DND-41 (cell line): ENCODE measurements around the gene ZFC3H1.

Source experiments
- ATAC-seq: fragments of 200-7000 bp; cut with Tn5 transposase; 3 replicates; pipeline ENCODE4 v1.9.1; 2021; ENCODE audit warnings: low read depth; ENCODE audit not compliant: insufficient read depth
- DNase-seq: peaks from one replicate; pipeline ENCODE4 v3.0.0-alpha.2; 2020
- H2AFZ ChIP-seq: 2 replicates; pipeline ENCODE4 v1.6.0; 2012; ENCODE audit warnings: low read depth, low read length
- H3K27ac ChIP-seq: 2 replicates; pipeline ENCODE4 v1.5.1; 2012; ENCODE audit warnings: low read length, inconsistent platforms
- H3K27me3 ChIP-seq: fragments of 200-600 bp; sonication (generic); 2 replicates; pipeline ENCODE4 v1.6.0; 2012; ENCODE audit warnings: low read length, mild to moderate bottlenecking, inconsistent platforms; ENCODE audit not compliant: insufficient read depth, poor library complexity
- H3K36me3 ChIP-seq: 2 replicates; pipeline ENCODE4 v1.5.1; 2012; ENCODE audit warnings: low read length, inconsistent platforms; ENCODE audit not compliant: insufficient read depth
- H3K4me1 ChIP-seq: 2 replicates; pipeline ENCODE4 v1.5.1; 2012; ENCODE audit warnings: mild to moderate bottlenecking, low read length; ENCODE audit not compliant: insufficient read depth
- H3K4me2 ChIP-seq: 2 replicates; pipeline ENCODE4 v1.6.0; 2012; ENCODE audit warnings: mild to moderate bottlenecking, moderate library complexity, low read length, inconsistent platforms; ENCODE audit not compliant: insufficient read depth
- H3K4me3 ChIP-seq, 2 experiments: fragments of 200-600 bp in 1 of 2; shearing (Covaris generic) in 1 of 2; 2 replicates each; pipeline ENCODE4 v1.5.1; 2012 to 2016; ENCODE audit warnings: inconsistent platforms in 2 of 2, low read length in 2 of 2, mild to moderate bottlenecking in 2 of 2, low read depth in 1 of 2, moderate library complexity in 1 of 2
- H3K79me2 ChIP-seq: 2 replicates; pipeline ENCODE4 v1.6.0; 2012; ENCODE audit warnings: low read length, inconsistent platforms; ENCODE audit not compliant: insufficient read depth
- H3K9ac ChIP-seq: 2 replicates; pipeline ENCODE4 v1.6.0; 2012; ENCODE audit warnings: low read depth, mild to moderate bottlenecking, inconsistent platforms, low read length, moderate library complexity
- H3K9me3 ChIP-seq: 2 replicates; pipeline ENCODE4 v1.5.1; 2012; ENCODE audit warnings: low read length, moderate library complexity, mild to moderate bottlenecking, inconsistent platforms; ENCODE audit not compliant: insufficient read depth, severe bottlenecking
- H4K20me1 ChIP-seq: 2 replicates; pipeline ENCODE4 v1.6.0; 2012; ENCODE audit warnings: low read length; ENCODE audit not compliant: insufficient read depth
- EZH2 ChIP-seq: IDR thresholded peaks from 3 replicates; pipeline ENCODE4 v1.6.1; 2012; ENCODE audit warnings: borderline replicate concordance, low read depth, mild to moderate bottlenecking, moderate library complexity, low read length, inconsistent platforms; ENCODE audit not compliant: severe bottlenecking
- TF ChIP-seq, protein P1 (sequence below): IDR thresholded peaks from 2 replicates; pipeline ENCODE4 v1.5.1; 2012; ENCODE audit warnings: borderline replicate concordance, low read length, moderate library complexity, mild to moderate bottlenecking; ENCODE audit not compliant: poor library complexity, severe bottlenecking; ENCODE audit errors: extremely low read depth

ZFC3H1 gene

DNA sequence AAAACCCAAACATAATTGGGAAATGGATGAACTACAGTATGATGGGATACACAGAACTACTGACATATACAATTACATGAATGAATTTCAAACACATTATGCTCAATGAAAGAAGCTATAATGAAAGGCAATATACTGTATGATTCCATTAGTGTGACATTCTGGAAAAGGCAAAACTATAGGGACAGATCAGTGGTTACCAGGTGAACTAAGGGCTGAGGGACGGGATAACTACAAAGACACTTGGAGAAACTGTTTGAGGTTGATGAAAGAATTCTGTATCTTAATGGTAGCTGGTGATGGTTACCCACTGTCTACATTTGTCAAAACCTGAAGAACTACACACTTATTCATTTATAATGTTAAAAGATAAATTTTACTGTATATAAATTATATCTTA is 7.7 kb downstream of the ZFC3H1 start:
- Histone ChIP-seq H3K9ac (no peak overlapping the region), H3K4me2 (peak overlapping the region; percentile 21; the same call in 1 of the 2 replicates), H3K36me3 (peaks cover 84% of the 10 kb centered on the region), H2AFZ (no peak overlapping the region), H3K27me3 (no peaks in the 10 kb centered on the region), H3K4me3 (no peak overlapping the region; a peak in 1 of 4 replicates), H3K9me3 (no peaks in the 10 kb centered on the region), H3K27ac (no peak overlapping the region), H3K79me2 (peaks cover 87% of the 10 kb centered on the region), H4K20me1 (peaks cover 9% of the 10 kb centered on the region; the same call in 1 of the 2 replicates), H3K4me1 (peaks cover 9% of the 10 kb centered on the region)
- ATAC-seq (no peak), DNase-seq (no peak)
- TF ChIP-seq, protein P1, sequence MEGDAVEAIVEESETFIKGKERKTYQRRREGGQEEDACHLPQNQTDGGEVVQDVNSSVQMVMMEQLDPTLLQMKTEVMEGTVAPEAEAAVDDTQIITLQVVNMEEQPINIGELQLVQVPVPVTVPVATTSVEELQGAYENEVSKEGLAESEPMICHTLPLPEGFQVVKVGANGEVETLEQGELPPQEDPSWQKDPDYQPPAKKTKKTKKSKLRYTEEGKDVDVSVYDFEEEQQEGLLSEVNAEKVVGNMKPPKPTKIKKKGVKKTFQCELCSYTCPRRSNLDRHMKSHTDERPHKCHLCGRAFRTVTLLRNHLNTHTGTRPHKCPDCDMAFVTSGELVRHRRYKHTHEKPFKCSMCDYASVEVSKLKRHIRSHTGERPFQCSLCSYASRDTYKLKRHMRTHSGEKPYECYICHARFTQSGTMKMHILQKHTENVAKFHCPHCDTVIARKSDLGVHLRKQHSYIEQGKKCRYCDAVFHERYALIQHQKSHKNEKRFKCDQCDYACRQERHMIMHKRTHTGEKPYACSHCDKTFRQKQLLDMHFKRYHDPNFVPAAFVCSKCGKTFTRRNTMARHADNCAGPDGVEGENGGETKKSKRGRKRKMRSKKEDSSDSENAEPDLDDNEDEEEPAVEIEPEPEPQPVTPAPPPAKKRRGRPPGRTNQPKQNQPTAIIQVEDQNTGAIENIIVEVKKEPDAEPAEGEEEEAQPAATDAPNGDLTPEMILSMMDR: no peak
- no peak for TF ChIP-seq EZH2

DNA sequence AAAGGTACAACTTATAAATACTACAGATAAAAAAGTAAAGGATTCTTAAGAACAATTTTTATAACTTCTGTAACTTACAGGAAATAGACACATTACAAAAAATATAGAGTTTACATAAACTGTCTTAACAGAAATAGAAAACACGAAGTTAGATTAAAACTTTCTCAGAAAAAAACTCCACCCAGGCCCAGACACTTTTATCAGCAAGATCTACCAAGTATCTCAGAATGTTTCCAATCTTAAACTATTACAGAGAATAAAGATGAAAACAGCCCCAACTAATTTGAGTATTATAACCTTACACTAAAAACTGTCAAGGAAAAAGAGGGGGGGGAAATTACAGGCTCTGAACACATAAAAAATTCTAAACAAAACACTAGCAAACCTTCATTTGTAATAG is 8.2 kb downstream of the ZFC3H1 start:
- TF ChIP-seq EZH2: no peak
- TF ChIP-seq, protein P1: no peak
- Histone ChIP-seq H3K4me2 (peak overlapping the region; percentile 21; the same call in 1 of the 2 replicates), H3K36me3 (peaks cover 86% of the 10 kb centered on the region)

DNA sequence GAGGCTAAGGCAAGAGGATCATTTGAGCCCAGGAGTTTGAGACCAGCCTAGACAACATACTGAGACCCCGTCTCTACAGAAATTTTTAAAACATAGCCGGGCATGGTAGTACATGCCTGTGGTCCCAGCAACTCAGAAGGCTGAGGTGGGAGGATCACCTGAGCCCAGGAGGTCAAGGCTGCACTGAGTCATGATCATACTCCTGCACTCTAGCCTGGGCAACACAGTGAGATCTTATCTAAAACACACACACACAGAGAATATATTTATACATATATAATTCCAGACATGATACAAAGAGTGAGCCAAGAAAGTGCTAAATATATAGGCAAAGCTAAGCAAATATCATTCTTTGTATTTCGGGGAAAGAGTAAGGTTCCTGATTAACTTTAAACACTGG is 9.4 kb downstream of the ZFC3H1 start:
- Histone ChIP-seq H3K4me2 (no peak overlapping the region), H3K9ac (no peak overlapping the region), H3K27ac (no peak overlapping the region), H3K9me3 (no peaks in the 10 kb centered on the region), H4K20me1 (peaks cover 14% of the 10 kb centered on the region; the same call in 1 of the 2 replicates), H3K36me3 (peaks cover 81% of the 10 kb centered on the region), H3K27me3 (no peaks in the 10 kb centered on the region), H3K4me1 (peaks cover 8% of the 10 kb centered on the region), H3K79me2 (peaks cover 85% of the 10 kb centered on the region), H2AFZ (no peak overlapping the region), H3K4me3 (no peak overlapping the region)
- DNase-seq (no peak), ATAC-seq (no peak)
- TF ChIP-seq EZH2: no peak
- TF ChIP-seq, protein P1: no peak

More for the DNA sequence above, 8.2 kb downstream of the ZFC3H1 start:
- H3K27ac ChIP-seq: no peak overlapping the region
- no peaks in the 10 kb centered on the region for H3K27me3 ChIP-seq
- DNase-seq: no peak
- peaks cover 12% of the 10 kb centered on the region; the same call in 1 of the 2 replicates for H4K20me1 ChIP-seq
- H3K79me2 ChIP-seq: peaks cover 88% of the 10 kb centered on the region
- H3K9me3 ChIP-seq: no peaks in the 10 kb centered on the region
- H3K4me1 ChIP-seq: peaks cover 8% of the 10 kb centered on the region
- H3K4me3 ChIP-seq: no peak overlapping the region
- no peak overlapping the region for H2AFZ ChIP-seq
- no peak for ATAC-seq
- no peak overlapping the region for H3K9ac ChIP-seq
